Nephron (organoid): ENCODE results near the gene WWOX.

Experiments used
- H3K27ac Mint-ChIP-seq, 3 experiments: 2 replicates each; pipeline ENCODE4 v1.8.0; 2020; ENCODE audit warnings: mixed read lengths in 3 of 3, mild to moderate bottlenecking in 2 of 3, moderate library complexity in 1 of 3
- H3K27me3 Mint-ChIP-seq: 2 replicates; pipeline ENCODE4 v1.8.0; 2021; ENCODE audit warnings: low read depth, mild to moderate bottlenecking, moderate library complexity, mixed read lengths
- H3K36me3 Mint-ChIP-seq: 2 replicates; pipeline ENCODE4 v1.8.0; 2020; ENCODE audit warnings: low read depth, mixed read lengths
- H3K4me1 Mint-ChIP-seq: 2 replicates; pipeline ENCODE4 v1.8.0; 2020; ENCODE audit warnings: mixed read lengths
- H3K4me3 Mint-ChIP-seq, 3 experiments: 2 replicates each; pipeline ENCODE4 v1.8.0; 2020; ENCODE audit warnings: mild to moderate bottlenecking in 3 of 3, mixed read lengths in 3 of 3, moderate library complexity in 2 of 3
- H3K9me3 Mint-ChIP-seq: 2 replicates; pipeline ENCODE4 v1.8.0; 2020; ENCODE audit warnings: mixed read lengths
- CTCF ChIP-seq, 3 experiments: fragments of 200-600 bp; sonication (generic); IDR thresholded peaks; one replicate each; pipeline ENCODE4 v1.5.0; 2021; ENCODE audit warnings: antibody characterized with exemption in 3 of 3; ENCODE audit not compliant: unreplicated experiment in 3 of 3

The WWOX gene

GRCh38 chr16:79062821-79063220 lies 963.4 kb downstream of the WWOX start:
- Mint-ChIP-seq H3K4me3 (no peak overlapping the region), H3K36me3 (no peaks in the 10 kb centered on the region), H3K9me3 (no peaks in the 10 kb centered on the region), H3K27me3 (peaks cover 8% of the 10 kb centered on the region), H3K4me1 (peaks cover 20% of the 10 kb centered on the region), H3K27ac (peak overlapping the region in 2 of 3 experiments; percentile 7)
- TF ChIP-seq CTCF (IDR thresholded peaks at IDR 0.05; ENCODE audit: unreplicated experiment in 3 of 3): no peak

- no peak for TF ChIP-seq CTCF (IDR thresholded peaks at IDR 0.05; ENCODE audit: unreplicated experiment in 3 of 3)
- Mint-ChIP-seq H3K36me3 (no peaks in the 10 kb centered on the region), H3K4me1 (peaks cover 21% of the 10 kb centered on the region), H3K4me3 (no peak overlapping the region), H3K27me3 (peaks cover 11% of the 10 kb centered on the region), H3K9me3 (no peaks in the 10 kb centered on the region), H3K27ac (peak overlapping the region in 1 of 3 experiments; percentile 5)
Measured at GRCh38 chr16:79064256-79064972, 965.0 kb downstream of the WWOX start.

GRCh38 chr16:79066561-79066960 lies 967.1 kb downstream of the WWOX start:
- H3K4me1 Mint-ChIP-seq: peaks cover 33% of the 10 kb centered on the region
- peaks cover 10% of the 10 kb centered on the region for H3K27me3 Mint-ChIP-seq
- no peak for TF ChIP-seq CTCF (IDR thresholded peaks at IDR 0.05; ENCODE audit: unreplicated experiment in 3 of 3)
- H3K36me3 Mint-ChIP-seq: no peaks in the 10 kb centered on the region
- H3K4me3 Mint-ChIP-seq: no peak overlapping the region
- peak overlapping the region in 1 of 3 experiments; percentile 11 for H3K27ac Mint-ChIP-seq
- H3K9me3 Mint-ChIP-seq: no peaks in the 10 kb centered on the region

GRCh38 chr16:79067600-79067999 lies 968.1 kb downstream of the WWOX start:
- H3K27me3 Mint-ChIP-seq: peaks cover 10% of the 10 kb centered on the region
- no peak for TF ChIP-seq CTCF (IDR thresholded peaks at IDR 0.05; ENCODE audit: unreplicated experiment in 3 of 3)
- peaks cover 31% of the 10 kb centered on the region for H3K4me1 Mint-ChIP-seq
- H3K9me3 Mint-ChIP-seq: no peaks in the 10 kb centered on the region
- H3K36me3 Mint-ChIP-seq: no peaks in the 10 kb centered on the region
- no peak overlapping the region for H3K4me3 Mint-ChIP-seq
- no peak overlapping the region for H3K27ac Mint-ChIP-seq

GRCh38 chr16:79069121-79069520 lies 969.7 kb downstream of the WWOX start:
- peaks cover 26% of the 10 kb centered on the region for H3K4me1 Mint-ChIP-seq
- H3K4me3 Mint-ChIP-seq: no peak overlapping the region
- peaks cover 10% of the 10 kb centered on the region for H3K27me3 Mint-ChIP-seq
- H3K36me3 Mint-ChIP-seq: no peaks in the 10 kb centered on the region
- H3K27ac Mint-ChIP-seq: no peak overlapping the region
- no peaks in the 10 kb centered on the region for H3K9me3 Mint-ChIP-seq
- TF ChIP-seq CTCF (IDR thresholded peaks at IDR 0.05; ENCODE audit: unreplicated experiment in 3 of 3): no peak

GRCh38 chr16:79069633-79070032 lies 970.2 kb downstream of the WWOX start:
- no peak overlapping the region for H3K27ac Mint-ChIP-seq
- no peaks in the 10 kb centered on the region for H3K9me3 Mint-ChIP-seq
- H3K4me3 Mint-ChIP-seq: no peak overlapping the region
- peaks cover 10% of the 10 kb centered on the region for H3K27me3 Mint-ChIP-seq
- TF ChIP-seq CTCF (IDR thresholded peaks at IDR 0.05; ENCODE audit: unreplicated experiment in 3 of 3): no peak
- H3K36me3 Mint-ChIP-seq: no peaks in the 10 kb centered on the region
- H3K4me1 Mint-ChIP-seq: peaks cover 28% of the 10 kb centered on the region
